ENCODE results near the gene DNASE1L3. TPM values are rescaled to one million over a fixed set of nuclear protein-coding genes. Genes with fewer than 3 reads are reported as not detected.

Gene DNASE1L3
- total RNA-seq, 1 donor from 2014 or later, result not detected

DNA sequence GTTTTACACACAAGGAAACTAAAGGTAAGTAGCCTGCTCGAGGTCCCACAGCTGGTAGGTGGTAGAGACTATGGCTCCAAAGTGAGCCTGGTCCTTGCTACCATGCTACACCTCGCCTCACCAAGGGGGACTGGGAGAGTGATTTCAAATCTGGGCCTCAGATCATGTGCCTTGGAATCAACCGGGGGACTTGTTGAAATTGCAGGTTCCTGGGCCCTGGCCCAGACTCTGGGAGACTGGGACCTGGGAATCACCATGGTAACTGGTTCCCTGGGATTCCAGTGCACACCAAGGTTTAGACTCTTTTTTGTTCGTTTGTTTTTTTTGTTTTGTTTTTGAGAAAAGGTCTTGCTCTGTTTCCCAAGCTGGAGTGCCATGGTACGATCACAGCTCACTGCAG, 21.1 kb downstream of the DNASE1L3 start:
- Mint-ChIP-seq H3K27ac (no peak overlapping the region), H3K27me3 (no peaks in the 10 kb centered on the region), H3K36me3 (no peaks in the 10 kb centered on the region), H3K9me3 (no peaks in the 10 kb centered on the region), H3K4me3 (no peak overlapping the region), H3K4me1 (ENCODE audit: unreplicated experiment) (peaks cover 16% of the 10 kb centered on the region)
- TF ChIP-seq CTCF (conservative IDR thresholded peaks at IDR 0.05), result no peak
- DNase-seq (ENCODE audit: extremely low spot score, unreplicated experiment), result no peak

- TF ChIP-seq CTCF (conservative IDR thresholded peaks at IDR 0.05), result no peak
- Mint-ChIP-seq H3K36me3 (no peaks in the 10 kb centered on the region), H3K27me3 (peaks cover 3% of the 10 kb centered on the region), H3K27ac (no peak overlapping the region), H3K4me3 (no peak overlapping the region), H3K4me1 (ENCODE audit: unreplicated experiment) (peaks cover 16% of the 10 kb centered on the region), H3K9me3 (no peaks in the 10 kb centered on the region)
- no peak for DNase-seq (ENCODE audit: extremely low spot score, unreplicated experiment)
Measured at GRCh38 chr3:58188921-58189451, 21.8 kb downstream of the DNASE1L3 start.

GRCh38 chr3:58188173-58188564, 22.6 kb downstream of the DNASE1L3 start:
- peaks cover 16% of the 10 kb centered on the region for H3K4me1 Mint-ChIP-seq (ENCODE audit: unreplicated experiment)
- no peak overlapping the region for H3K27ac Mint-ChIP-seq
- H3K36me3 Mint-ChIP-seq, result no peaks in the 10 kb centered on the region
- peaks cover 3% of the 10 kb centered on the region for H3K27me3 Mint-ChIP-seq
- no peaks in the 10 kb centered on the region for H3K9me3 Mint-ChIP-seq
- DNase-seq (ENCODE audit: extremely low spot score, unreplicated experiment), result no peak
- TF ChIP-seq CTCF (conservative IDR thresholded peaks at IDR 0.05), result no peak
- no peak overlapping the region for H3K4me3 Mint-ChIP-seq

- Mint-ChIP-seq H3K9me3 (no peaks in the 10 kb centered on the region), H3K27me3 (peaks cover 3% of the 10 kb centered on the region), H3K4me1 (ENCODE audit: unreplicated experiment) (peaks cover 9% of the 10 kb centered on the region), H3K36me3 (no peaks in the 10 kb centered on the region), H3K4me3 (no peak overlapping the region), H3K27ac (no peak overlapping the region)
- no peak for TF ChIP-seq CTCF (conservative IDR thresholded peaks at IDR 0.05)
- DNase-seq (ENCODE audit: extremely low spot score, unreplicated experiment), result no peak
Measured at GRCh38 chr3:58184982-58185360, 25.8 kb downstream of the DNASE1L3 start.

- no peak overlapping the region for H3K27ac Mint-ChIP-seq
- no peak for TF ChIP-seq CTCF (conservative IDR thresholded peaks at IDR 0.05)
- peaks cover 9% of the 10 kb centered on the region for H3K4me1 Mint-ChIP-seq (ENCODE audit: unreplicated experiment)
- no peak overlapping the region for H3K4me3 Mint-ChIP-seq
- H3K36me3 Mint-ChIP-seq, result no peaks in the 10 kb centered on the region
- no peaks in the 10 kb centered on the region for H3K9me3 Mint-ChIP-seq
- peaks cover 3% of the 10 kb centered on the region for H3K27me3 Mint-ChIP-seq
- no peak for DNase-seq (ENCODE audit: extremely low spot score, unreplicated experiment)
Measured at GRCh38 chr3:58184309-58184981, 26.3 kb downstream of the DNASE1L3 start.
